NCI-H510A (cell line): ENCODE data around the gene CUX1.

Experiments
- DNase-seq: peaks from one replicate; lab custom pipeline; 2025; lab: John Stamatoyannopoulos, UW

CUX1 gene

GRCh38 chr7:101893341-101894082 is 76.1 kb downstream of the CUX1 start:
- DNase-seq: no peak

DNA sequence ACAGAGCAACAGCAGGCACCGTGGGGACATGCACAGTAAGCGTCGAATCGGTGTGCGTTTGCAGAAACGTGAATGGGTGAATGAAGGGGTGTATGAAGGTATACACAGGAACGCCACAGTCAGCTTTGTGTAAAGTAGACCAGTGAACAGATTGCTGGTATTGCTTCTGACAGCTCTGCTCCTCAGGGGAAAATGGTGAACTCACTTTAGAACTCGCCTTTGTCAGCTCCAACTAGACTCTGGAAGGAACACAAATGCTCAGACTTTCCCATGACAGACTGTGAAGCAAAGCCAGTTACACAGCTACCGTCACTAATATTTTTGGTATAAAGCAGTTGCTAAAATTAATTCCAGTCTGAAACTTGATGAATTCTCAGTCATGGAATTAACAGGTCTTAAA is 78.9 kb downstream of the CUX1 start:
- DNase-seq: no peak

GRCh38 chr7:101896941-101897340 is 79.5 kb downstream of the CUX1 start:
- no peak for DNase-seq

DNA sequence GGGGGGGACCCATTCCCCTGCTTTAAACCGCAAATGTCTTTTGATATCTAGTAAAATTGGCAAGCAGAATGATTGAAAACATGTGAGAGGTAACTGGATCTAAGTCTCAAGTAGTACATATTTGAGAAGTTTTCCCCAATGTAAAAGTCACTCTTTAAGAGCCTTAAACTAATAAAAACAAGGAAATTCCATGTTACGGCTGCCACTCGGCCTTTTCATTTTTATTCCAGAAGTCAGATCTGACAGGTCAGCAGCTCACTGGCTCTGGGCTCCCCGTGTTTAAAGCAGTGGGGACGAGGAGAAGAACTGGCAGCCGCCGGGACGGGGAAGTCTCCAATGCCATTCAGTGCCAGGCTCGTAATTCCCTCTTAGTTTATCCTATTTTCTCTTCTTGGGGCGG is 80.7 kb downstream of the CUX1 start:
- no peak for DNase-seq

- no peak for DNase-seq
Observed at GRCh38 chr7:101899616-101900015, 82.2 kb downstream of the CUX1 start.

DNA sequence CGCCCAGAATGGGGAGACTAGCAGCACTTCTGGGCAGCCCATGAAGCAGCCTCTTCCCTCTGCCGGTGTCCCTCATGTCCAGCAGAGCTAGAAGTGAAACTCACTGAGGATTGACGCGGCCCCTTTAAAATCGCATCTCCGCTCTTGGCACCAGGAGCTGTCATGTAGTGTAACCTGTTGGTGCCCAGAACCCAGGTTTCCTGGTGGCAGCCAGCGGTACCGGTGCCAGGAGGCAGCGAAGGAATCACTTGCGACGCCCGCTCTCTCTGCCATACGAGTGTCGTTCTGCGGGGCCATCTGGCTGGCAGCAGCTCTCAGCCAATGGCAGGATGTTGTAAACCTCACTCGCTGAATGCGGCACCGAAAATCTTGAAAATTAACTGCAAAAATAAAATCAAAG is 82.7 kb downstream of the CUX1 start:
- DNase-seq: no peak

- no peak for DNase-seq
Observed at GRCh38 chr7:101901661-101902491, 84.5 kb downstream of the CUX1 start.

DNA sequence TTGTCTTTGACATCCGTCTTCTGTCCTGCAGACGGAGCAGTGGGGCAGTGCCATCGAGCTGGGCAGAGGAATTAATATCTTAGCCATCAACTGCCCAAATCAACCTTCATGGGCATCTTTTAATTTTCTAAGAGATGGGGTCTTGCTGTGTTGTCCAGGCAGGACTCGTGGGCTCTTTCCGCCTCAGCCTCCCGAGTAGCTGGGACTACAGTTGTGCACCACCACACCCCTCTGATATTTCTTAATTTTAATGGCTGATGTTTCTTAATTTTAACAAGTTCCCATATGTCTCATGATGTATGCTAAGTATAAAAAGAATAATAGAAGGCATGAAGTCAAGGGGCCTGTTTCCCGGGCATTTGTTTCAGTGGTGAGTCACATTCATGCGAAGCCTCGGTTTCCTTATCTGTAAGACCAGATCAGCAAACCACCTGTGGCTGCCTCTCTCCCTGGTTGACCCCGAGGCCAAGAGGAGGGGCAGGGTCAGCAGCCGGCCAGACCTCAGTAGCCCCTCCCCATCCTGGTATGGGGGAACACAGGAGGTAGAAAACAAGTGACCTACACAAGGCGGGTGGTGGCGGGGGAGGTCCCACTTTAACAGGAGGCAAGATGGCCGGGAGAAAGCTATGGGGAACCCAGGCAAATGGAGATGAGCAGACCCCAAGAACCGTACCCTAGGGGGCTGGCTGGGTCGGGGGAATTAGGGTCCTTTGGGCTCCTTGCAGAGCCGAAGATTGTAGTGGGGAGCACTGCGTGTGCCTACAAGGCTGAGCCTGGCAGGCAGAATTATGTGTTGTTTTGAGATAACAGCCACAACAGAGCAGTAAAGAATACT is 85.5 kb downstream of the CUX1 start:
- DNase-seq: no peak

DNA sequence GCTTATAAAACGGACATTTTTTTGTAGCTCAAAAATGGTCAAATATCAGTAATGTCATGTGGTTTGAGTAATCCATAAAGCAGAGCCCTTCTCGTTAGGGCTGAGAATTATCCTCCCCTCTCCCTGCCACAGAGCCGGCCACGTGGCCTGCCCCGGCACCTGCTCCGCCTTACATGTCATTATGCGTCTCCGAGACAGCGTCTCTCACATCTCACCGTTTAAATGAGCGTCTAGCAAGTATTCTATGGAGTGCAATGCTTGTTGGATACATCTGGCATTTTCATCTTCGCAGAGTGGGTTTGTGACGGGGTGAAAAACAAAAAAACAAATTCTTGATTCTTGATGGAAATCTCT is 86.1 kb downstream of the CUX1 start:
- DNase-seq: no peak

GRCh38 chr7:101904019-101904418 is 86.6 kb downstream of the CUX1 start:
- no peak for DNase-seq

GRCh38 chr7:101905203-101905865 is 87.9 kb downstream of the CUX1 start:
- DNase-seq: no peak

DNA sequence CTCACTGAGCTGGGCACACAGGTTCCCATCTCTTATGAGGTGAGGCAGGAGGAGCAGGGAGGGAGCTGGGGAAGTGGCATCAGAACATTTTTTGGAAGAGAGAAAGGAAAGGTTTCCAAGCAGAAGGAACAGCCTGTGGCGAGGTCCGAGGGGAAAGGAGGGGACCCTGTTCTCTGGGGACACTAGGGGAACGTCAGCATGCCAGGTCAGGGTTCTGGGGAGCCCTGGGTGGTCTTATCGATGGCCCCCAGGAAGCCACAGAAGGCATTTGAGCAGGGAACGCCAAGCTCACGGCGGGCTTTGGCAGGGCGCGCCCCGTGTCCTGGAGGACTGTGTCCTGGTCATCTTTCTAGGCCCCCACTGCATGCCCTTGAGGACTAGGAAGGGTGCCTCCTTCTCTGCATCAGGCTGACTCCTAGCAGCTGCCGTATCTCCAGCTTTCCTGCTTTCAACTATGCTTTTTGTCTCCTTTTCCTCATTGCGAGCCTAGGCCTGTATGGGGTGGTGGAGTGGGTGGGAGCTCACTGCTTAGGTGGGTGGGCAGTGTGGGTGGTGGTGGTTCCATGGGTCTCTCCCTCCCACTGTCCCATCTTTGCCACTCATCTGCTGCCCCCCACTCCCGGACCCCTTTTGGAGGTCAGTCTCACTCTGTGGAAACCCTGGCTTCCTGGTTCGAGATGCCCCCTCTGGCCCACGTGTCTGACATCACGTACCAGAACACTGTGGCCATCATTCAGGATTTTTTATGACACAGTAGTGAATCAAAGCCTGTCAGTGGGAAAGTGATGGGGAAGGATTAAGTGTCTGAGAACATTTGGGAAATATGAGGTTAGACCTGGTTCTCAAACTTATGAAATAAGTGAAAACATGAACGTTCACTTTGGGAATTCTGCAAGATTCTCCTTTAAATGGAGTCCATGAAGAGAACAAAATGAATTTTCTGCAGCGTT is 89.1 kb downstream of the CUX1 start:
- no peak for DNase-seq

DNA sequence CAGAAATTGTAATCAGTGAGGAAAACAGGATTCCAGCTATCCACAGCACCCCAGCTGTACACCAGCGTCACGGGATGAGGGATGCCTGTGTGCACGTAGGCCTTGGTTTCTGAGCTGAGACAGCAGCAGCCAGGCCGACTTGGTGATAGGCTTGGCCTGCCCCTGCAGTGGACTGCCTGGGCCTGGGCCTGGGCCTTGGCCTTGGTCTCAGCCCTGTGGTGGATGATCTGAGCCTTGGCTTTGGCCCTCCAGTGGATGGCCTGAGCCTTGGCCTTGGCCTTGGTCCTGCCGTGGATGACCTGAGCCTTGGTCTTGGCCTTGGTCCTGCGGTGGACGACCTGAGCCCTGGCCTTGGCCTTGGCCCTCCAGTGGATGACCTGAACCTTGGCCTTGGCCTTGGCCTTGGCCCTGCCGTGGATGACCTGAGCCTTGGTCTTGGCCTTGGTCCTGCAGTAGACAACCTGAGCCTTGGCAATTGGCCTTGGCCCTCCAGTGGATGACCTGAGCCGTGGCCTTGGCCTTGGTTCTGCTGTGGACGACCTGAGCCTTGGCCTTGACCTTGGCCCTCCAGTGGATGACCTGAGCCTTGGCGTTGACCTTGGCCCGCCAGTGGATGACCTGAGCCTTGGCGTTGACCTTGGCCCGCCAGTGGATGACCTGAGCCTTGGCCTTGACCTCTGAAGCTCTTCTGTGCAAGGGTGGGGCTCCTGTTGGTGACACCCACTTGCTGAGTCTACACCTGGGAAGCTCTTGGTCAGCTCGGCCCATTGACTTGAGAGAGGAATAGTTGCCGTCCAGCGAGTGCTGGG is 93.8 kb downstream of the CUX1 start:
- no peak for DNase-seq

- DNase-seq: no peak
Observed at GRCh38 chr7:101911800-101912715, 94.6 kb downstream of the CUX1 start.

DNA sequence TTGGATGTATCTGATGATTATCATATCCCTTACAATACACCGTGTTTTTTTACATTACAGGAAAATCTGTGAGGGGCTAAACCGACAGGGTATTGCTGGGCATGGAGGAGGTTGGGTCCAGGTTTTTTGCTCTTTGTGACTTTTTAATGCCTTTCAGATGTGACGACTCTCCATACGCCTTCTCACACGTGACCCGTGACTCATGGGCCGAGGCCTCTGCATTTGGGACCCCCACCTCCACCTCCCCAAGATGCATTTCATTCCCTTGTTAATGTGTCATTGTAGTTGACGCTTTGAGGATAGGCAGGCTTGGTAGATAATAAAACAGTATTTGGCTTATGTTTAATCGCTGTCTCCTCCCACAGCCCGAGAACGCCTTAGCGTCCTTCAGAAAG is 95.3 kb downstream of the CUX1 start:
- DNase-seq: no peak

- DNase-seq: no peak
Observed at GRCh38 chr7:101913247-101913721, 95.9 kb downstream of the CUX1 start.

DNA sequence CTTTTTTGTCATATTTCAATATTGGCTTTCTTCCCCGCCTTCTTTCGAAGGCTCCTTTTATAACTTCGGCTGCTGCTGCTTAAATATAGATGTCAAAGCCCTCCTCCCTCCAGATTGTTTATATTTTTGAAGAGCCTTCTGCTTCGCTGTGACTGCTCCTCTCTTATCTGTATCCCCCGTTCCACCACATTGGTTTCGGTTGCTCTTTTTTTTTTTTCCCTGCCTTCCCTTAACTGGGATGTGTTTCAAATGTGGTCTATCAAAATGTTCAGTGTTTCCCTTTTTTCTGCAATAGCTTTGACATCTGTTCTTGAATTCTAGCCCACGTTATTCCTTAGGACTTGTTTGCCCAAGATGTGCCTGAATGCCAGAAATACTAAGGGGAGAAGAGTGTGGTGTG is 96.4 kb downstream of the CUX1 start:
- DNase-seq: no peak

DNA sequence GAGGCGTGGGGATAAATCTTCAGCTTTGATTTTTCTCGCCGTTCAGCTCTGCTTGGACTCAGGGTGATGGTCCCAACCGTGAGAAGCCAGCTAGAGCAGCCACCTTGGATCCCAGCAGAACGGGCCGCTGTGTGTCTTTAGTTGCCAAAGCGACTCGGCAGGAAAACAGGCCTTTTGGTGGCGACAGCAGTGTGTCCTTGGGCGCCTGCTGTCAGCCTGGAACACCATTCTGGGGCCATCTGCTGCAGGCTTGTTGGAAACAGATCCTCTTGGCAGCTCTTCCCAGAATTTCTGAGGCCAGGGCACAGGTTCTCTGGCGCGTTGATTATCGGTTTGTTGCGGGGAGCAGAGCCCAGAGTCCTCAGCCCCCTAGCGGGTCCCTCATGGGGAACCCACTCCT is 97.6 kb downstream of the CUX1 start:
- DNase-seq: no peak
